AG09309 (cell line): Measurements from ENCODE around the gene ZGLP1.
"Not testable (repeated sequence)": the region's sequence is repeated elsewhere in the genome, so short reads cannot be mapped to it uniquely, and the experiment has no call there.

Experiments used
- DNase-seq: peaks from one replicate; pipeline ENCODE4 v3.0.0-alpha.2; 2010; ENCODE audit warnings: low read depth
- H3K4me3 ChIP-seq: 2 replicates; pipeline ENCODE4 v1.5.1; 2011; ENCODE audit warnings: mild to moderate bottlenecking, low read depth, low read length, moderate library complexity; ENCODE audit not compliant: control insufficient read depth
- TF ChIP-seq, protein P1 (sequence below): IDR thresholded peaks from 2 replicates; pipeline ENCODE4 v1.5.1; 2011; ENCODE audit warnings: mild to moderate bottlenecking, low read depth, low read length, inconsistent platforms; ENCODE audit not compliant: insufficient read depth, control insufficient read depth; ENCODE audit errors: missing control alignments

The ZGLP1 gene

DNA sequence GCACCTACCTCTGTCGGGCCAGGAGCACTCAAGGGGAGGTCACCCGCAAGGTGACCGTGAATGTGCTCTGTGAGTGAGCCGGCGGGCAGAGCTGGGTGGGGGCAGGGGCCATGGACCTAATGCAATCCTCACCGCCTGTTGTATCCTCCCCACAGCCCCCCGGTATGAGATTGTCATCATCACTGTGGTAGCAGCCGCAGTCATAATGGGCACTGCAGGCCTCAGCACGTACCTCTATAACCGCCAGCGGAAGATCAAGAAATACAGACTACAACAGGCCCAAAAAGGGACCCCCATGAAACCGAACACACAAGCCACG lies 24.7 kb downstream of the ZGLP1 start:
- TF ChIP-seq, protein P1, sequence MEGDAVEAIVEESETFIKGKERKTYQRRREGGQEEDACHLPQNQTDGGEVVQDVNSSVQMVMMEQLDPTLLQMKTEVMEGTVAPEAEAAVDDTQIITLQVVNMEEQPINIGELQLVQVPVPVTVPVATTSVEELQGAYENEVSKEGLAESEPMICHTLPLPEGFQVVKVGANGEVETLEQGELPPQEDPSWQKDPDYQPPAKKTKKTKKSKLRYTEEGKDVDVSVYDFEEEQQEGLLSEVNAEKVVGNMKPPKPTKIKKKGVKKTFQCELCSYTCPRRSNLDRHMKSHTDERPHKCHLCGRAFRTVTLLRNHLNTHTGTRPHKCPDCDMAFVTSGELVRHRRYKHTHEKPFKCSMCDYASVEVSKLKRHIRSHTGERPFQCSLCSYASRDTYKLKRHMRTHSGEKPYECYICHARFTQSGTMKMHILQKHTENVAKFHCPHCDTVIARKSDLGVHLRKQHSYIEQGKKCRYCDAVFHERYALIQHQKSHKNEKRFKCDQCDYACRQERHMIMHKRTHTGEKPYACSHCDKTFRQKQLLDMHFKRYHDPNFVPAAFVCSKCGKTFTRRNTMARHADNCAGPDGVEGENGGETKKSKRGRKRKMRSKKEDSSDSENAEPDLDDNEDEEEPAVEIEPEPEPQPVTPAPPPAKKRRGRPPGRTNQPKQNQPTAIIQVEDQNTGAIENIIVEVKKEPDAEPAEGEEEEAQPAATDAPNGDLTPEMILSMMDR = no peak
- DNase-seq = no peak

DNA sequence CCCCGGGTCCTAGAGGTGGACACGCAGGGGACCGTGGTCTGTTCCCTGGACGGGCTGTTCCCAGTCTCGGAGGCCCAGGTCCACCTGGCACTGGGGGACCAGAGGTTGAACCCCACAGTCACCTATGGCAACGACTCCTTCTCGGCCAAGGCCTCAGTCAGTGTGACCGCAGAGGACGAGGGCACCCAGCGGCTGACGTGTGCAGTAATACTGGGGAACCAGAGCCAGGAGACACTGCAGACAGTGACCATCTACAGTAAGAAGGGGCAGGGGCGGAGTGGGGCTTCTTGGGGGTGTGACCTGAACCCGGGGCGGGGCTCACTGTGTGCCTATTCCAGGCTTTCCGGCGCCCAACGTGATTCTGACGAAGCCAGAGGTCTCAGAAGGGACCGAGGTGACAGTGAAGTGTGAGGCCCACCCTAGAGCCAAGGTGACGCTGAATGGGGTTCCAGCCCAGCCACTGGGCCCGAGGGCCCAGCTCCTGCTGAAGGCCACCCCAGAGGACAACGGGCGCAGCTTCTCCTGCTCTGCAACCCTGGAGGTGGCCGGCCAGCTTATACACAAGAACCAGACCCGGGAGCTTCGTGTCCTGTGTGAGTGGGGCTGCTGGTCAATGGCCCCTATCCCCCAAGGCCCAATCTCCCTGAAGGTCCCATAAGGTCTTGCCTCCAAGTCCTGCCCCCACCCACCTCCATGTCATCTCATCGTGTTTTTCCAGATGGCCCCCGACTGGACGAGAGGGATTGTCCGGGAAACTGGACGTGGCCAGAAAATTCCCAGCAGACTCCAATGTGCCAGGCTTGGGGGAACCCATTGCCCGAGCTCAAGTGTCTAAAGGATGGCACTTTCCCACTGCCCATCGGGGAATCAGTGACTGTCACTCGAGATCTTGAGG lies 25.3 kb downstream of the ZGLP1 start:
- no peak for DNase-seq
- H3K4me3 ChIP-seq = no peak overlapping the region
- TF ChIP-seq, protein P1 = no peak

More for the DNA sequence above, 24.7 kb downstream of the ZGLP1 start:
- no peak overlapping the region for H3K4me3 ChIP-seq

DNA sequence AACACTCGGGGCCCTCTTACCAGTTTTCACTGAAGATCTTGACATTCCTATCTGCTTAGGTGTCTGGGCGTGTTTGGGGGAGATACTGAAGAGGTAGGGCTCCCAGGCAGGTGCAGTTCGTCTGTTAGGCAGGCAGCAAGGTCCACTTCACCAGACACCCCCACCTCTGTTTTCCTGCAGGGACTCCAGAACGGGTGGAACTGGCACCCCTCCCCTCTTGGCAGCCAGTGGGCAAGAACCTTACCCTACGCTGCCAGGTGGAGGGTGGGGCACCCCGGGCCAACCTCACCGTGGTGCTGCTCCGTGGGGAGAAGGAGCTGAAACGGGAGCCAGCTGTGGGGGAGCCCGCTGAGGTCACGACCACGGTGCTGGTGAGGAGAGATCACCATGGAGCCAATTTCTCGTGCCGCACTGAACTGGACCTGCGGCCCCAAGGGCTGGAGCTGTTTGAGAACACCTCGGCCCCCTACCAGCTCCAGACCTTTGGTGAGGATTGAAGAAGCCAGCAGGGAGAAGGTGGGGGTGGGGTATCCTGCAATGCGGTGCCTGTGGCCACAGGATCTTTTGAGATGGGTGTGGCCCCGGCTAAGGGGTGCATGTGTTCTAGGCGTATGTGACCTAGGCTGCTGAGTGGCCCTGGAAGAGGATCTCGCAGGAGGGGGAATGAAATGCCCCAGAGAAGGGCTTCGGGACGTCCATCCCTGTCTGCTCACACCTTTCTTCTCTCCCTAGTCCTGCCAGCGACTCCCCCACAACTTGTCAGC lies 26.1 kb downstream of the ZGLP1 start:
- TF ChIP-seq, protein P1 = no peak
- DNase-seq = no peak

DNA sequence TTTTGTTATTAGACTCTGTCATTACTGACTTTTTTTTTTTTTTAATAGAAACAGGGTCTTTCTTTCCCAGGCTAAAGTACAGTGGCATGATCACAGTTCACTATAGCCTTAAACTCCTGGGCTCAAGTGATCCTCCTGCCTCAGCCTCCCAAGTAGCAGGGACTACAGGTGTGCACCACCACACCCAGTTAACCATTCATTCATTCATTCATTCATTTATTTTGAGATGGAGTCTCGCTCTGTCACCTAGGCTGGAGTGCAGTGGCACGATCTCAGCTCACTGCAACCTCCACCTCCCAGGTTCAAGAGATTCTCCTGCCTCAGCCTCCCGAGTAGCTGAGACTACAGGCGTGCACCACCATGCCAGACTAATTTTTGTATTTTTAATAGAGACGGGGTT lies 27.6 kb downstream of the ZGLP1 start:
- DNase-seq, H3K4me3 ChIP-seq: not testable (repeated sequence)

More for the DNA sequence above, 26.1 kb downstream of the ZGLP1 start:
- H3K4me3 ChIP-seq = no peak overlapping the region

DNA sequence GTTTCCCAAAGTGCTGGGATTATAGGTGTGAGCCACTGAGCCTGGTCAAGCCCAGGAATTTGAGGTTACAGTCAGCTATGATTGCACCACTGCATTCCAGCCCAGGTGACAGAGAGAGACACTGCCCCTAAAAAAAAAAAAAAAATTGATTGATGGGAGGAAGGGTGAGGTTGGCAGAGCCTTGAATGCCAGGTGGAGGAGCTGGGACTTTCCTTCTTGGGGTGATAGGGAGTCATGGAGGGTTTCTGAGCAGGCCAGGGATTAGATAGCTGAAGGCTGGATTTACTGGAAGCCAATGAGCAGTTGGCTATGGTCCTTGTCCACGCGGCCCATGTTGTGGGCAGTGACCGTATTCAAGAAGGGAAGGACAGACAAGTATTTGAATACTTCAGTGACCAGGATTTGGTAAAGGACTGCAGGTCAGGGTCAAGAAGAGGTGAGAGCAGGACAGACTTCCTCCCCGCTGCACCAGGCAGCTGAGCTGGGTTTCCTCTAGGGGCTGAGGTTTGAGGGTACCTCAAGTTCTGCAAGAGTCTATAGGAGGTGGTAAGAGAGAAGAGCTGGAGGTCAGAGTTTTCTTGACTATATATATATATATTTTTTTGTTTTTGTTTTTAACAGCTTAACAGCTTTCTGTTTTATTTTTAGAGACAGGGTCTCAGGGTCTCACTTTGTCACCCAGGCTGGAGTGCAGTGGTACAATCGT lies 29.7 kb downstream of the ZGLP1 start:
- H3K4me3 ChIP-seq = no peak overlapping the region
- DNase-seq = no peak
- TF ChIP-seq, protein P1 = no peak

DNA sequence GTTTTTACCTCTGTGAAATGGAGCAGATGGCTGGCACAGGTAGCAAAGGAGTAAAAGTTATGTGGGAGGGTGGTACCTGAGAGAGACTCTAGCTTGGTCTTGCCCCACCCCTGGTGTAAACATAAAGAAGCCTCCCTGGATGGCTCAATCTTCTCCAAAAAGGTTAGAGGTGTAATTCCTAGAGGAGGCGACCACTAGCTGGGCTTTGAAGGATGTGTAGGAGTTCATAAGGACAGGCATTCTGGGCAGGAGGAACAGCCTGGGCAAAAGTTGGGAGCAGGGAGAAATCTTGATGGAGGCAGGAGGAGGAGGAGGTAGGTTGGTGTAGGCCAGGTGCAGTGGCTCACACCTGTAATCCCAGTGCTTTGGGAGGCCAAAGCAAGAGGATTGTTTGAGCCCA lies 30.7 kb downstream of the ZGLP1 start:
- no peak overlapping the region for H3K4me3 ChIP-seq
- TF ChIP-seq, protein P1 = no peak
- no peak for DNase-seq
